SIG-M5 (cell line): Measurements from ENCODE around the gene NINJ2.
"Not testable (repeated sequence)": the region's sequence is repeated elsewhere in the genome, so short reads cannot be mapped to it uniquely, and the experiment has no call there.

Experiments
- DNase-seq: peaks from one replicate; lab custom pipeline; 2025; lab: John Stamatoyannopoulos, UW

NINJ2 gene

GRCh38 chr12:585062-586061, 77.9 kb downstream of the NINJ2 start:
- no peak for DNase-seq

GRCh38 chr12:583251-583869, 79.9 kb downstream of the NINJ2 start:
- no peak for DNase-seq

- no peak for DNase-seq
Measured at GRCh38 chr12:581746-582145, 81.5 kb downstream of the NINJ2 start.

GRCh38 chr12:581321-581720, 81.9 kb downstream of the NINJ2 start:
- no peak for DNase-seq

DNA sequence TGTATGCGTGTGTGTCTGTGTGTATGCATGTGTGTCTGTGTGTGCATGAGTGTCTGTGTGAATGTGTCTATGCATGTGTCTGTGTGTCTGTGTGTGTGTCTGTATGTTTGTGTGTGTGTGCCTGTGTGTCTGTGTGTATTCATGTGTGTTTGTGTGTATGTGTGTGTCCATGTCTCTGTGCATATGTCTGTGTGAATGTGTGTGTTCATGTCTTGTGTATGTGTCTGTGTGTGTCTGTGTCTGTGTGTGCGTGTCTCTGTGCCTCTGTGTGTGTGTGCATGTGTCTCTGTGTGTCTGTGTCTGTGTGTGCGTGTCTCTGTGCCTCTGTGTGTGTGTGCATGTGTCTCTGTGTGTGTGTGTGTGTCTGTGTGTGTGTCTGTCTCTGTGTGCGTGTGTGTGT, 82.4 kb downstream of the NINJ2 start:
- no peak for DNase-seq

DNA sequence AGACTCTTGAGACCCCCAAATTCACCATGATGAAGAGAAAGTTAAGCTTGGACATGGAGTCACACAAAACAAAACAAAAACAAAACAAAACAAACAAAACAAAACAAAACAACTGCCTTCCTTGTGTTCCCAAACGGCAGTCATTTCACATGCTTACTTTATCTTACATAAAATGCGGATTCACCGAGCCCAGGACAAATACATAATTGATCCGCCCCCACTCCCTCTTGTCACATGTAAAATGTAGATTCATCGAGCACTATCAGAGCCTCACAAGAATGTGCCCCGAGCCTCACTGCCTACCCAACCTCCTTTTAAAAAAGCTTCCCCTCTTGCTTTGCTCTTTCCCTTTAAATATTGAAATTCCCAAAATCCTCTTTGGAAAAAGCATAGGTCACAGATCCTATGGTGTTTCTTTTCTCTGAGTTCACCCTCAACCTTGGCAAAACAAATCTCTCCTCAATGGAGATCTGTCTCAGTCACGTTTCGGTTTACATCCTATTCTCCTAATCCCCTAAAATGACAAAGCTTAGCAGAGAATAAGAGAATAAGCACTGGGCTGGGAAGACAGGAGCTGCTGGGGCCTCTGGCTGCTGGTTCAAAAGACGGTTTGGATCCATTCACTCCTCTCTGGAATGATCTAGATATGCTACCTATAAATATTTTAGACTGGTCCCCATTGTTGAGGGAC, 83.7 kb downstream of the NINJ2 start:
- no peak for DNase-seq

GRCh38 chr12:578748-579419, 84.4 kb downstream of the NINJ2 start:
- DNase-seq: no peak

DNA sequence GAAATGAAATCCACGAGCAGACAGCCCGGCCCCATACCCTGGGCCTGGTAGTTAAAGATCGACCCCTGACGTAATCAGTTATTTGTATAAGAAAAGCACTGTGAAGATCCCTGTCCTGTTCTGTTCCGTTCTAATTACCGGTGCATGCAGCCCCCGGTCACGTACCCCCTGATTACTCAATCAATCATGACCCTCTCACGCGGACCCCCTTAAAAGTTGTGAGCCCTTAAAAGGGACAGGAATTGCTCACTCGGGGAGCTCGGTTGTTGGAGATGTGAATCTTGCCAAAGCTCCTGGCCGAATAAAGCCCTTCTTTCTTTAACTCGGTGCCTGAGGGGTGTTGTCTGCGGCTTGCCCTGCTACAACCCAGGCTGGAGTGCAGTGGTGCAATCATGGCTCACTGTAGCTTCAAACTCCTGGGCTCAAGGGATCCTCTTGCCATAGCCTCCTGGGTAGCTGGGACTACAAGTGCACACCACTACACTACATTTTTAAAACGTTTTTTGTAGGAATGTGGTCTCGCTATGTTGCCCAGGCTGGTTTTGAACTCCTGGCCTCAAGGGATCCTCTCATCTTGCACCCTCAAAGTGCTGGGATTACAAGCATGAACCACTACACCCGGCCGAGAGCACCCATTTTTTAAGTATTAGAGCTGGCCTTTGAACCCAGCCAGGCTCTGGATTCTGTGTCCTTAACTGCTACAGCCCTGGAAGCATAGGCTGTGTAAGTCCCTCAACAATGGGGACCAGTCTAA, 85.1 kb downstream of the NINJ2 start:
- DNase-seq: not testable (repeated sequence)

DNA sequence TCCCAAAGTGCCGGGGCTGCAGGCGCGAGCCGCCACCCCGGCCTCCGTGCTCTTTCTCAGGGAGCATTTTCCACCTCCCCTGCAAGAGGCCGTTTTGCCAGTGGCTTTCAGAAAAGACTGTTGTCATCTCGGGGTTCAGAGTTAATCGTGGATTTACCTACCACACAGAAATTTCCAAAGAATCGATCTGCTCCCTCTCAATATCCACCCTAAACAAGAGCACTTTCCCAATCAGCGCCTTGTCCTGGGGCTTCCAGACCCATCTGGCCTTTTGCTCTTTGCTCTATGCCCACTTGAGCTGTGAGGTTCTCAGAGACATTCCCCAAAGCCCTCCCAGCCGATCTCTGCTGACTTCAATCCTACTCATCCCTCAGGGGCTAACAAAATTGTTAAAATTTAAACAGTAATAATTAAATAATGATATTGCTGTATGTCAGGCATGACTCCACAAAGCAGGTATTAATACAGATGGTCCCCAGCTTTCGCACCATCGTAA, 86.6 kb downstream of the NINJ2 start:
- DNase-seq: no peak

DNA sequence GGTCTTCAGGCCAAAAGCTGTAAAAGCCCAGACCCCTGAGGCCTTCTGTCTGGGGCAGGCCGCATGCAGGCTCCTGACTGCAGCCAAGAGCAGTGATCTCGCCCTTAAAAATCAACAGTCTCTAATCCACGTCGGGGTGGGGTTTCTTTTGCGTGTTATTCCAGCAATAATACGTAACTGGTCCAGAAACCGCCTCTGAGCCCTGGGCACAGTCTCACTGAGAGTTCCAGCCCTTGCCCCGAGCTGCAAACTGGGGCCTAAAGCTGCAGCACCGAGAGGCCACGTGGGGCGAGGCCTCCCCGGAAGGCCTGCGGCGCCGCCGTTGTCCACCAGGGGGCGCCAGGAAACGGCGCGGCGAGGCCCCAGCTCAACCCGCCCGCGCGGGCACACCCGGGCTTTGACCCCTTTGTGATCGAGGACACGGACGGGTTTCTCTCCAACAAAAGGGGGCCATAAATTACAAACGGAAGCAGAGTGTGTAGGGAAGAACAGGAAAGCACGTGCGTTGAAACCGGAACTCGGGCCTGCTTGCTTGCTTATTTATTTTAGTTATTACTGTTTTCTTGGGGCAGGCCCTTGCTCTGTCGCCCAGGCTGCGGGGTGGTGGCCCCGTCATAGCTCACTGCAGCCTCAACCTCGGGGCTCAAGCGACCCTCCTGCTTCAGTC, 87.2 kb downstream of the NINJ2 start:
- DNase-seq: no peak

- no peak for DNase-seq
Measured at GRCh38 chr12:575129-575502, 88.1 kb downstream of the NINJ2 start.

DNA sequence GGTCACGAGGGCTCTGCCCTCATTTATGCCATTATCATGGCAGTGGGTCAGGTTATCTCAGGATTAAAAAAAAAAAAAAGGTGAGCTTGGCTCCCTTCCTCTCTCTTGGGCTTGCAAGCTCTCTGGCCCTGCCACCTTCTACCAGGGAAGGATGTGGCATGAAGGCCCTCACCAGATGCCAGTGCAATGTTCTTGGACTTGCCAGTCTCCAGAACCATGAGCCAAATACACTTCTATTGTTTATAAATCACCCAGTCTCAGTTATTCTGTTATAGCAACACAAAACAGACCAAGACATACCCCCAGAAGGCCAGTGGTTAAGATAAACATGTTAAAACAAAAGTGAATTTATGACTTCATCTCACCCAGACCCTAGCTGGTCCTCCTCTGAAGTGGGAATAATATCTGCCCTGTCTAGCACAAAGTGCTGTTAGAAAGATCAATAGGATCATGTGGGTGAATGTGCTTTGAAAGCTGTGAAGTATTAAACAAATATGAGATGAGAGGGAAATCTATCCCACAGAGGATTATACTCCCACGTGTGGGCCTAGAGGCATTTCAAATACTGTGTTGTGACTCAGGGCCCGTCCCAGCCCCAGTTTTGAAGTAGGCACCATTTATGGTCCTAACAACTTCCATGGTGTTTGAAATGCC, 88.6 kb downstream of the NINJ2 start:
- no peak for DNase-seq

- DNase-seq: no peak
Measured at GRCh38 chr12:573232-573631, 90.0 kb downstream of the NINJ2 start.

- no peak for DNase-seq
Measured at GRCh38 chr12:572532-572899, 90.7 kb downstream of the NINJ2 start.

- no peak for DNase-seq
Measured at GRCh38 chr12:571795-572531, 91.3 kb downstream of the NINJ2 start.

GRCh38 chr12:570921-571794, 92.1 kb downstream of the NINJ2 start:
- no peak for DNase-seq

DNA sequence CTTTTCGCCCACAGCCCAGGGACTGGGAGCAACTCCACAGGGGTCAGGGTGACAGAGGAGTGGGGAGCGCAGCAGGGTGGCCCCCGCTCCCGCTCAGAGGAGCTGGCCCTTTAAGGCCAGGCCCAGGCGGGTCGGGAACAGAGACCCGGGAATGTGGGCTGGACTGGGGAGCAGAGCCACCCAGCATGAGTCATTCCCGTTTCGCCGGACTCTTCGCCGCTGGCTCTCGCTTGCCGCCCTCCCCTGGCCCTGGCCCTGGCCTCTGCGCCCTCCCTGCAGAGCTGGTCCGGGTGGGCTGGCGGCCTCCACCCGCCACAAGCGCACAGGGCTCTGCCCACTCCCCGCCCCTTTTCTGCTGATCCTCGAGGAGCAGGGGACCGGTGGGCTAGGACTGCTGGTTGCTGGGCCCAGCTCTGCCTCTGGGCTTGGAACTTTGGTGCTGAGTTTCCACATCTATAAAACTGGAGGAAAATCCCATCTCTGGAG, 92.8 kb downstream of the NINJ2 start:
- DNase-seq: no peak

- DNase-seq: no peak
Measured at GRCh38 chr12:569803-570434, 93.3 kb downstream of the NINJ2 start.
